KG1 (cell line): ENCODE data around the gene GM2A.
"Not testable (repeated sequence)": the region's sequence is repeated elsewhere in the genome, so short reads cannot be mapped to it uniquely, and the experiment has no call there.

Experiments used
- DNase-seq: peaks from one replicate; lab custom pipeline; 2025; lab: John Stamatoyannopoulos, UW

Gene GM2A

DNA sequence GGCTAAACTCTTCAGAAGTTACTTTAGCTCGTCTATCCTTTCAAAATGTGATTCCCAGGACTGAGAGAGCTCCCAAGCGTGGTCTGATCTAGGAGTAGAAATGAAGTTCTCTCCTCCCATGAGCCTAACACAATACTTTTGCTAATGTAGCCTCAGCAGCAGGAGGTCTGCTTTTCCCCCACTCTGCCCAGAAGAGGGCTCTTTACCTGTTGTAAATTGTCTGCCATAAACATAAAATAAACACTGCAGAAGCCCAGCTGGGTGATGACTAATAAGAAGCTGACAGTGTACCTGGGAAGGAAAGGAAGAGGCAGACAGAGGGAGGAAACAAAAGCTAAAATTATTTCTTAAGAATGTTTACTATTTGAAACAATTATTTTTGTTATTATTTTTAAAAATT lies 35.2 kb downstream of the GM2A start:
- no peak for DNase-seq

DNA sequence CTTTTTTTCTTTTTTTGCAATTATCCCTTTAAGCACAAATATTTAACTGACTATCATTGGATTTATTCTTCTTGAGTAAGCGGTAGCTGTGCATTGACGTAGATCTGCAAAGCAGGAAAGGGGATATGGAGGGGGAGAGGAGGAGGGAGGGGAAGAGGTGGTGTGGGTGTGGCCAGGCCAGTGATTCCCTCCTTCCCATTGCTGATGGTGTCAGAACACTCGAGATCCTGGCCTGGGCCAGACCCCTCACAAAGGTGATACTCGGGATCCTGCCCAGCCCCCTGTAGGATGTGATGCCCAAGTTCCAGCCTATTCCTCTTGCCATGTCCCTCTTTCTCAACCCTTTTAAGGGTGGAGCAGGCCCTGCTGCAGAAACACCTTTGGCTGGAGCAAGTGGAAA lies 40.6 kb downstream of the GM2A start:
- no peak for DNase-seq

DNA sequence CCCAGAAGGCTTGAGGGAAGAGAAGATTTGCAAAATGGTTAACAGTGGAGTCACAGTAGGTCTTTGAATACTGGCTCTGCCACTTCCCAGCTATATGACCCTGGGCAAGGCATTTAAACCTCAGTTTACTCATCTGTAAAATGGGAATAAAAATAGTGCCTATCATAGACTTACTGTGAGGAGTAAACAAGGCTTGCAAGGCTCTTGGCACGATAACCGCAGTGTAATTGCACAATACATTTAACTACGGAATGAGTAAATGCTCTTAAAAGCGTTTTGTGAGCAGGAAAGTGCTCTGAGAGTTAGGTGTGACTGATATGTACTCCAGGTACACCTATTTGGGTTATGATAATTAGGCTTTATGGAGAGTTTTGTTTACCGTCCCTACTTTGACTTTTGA lies 42.2 kb downstream of the GM2A start:
- DNase-seq, result no peak

DNA sequence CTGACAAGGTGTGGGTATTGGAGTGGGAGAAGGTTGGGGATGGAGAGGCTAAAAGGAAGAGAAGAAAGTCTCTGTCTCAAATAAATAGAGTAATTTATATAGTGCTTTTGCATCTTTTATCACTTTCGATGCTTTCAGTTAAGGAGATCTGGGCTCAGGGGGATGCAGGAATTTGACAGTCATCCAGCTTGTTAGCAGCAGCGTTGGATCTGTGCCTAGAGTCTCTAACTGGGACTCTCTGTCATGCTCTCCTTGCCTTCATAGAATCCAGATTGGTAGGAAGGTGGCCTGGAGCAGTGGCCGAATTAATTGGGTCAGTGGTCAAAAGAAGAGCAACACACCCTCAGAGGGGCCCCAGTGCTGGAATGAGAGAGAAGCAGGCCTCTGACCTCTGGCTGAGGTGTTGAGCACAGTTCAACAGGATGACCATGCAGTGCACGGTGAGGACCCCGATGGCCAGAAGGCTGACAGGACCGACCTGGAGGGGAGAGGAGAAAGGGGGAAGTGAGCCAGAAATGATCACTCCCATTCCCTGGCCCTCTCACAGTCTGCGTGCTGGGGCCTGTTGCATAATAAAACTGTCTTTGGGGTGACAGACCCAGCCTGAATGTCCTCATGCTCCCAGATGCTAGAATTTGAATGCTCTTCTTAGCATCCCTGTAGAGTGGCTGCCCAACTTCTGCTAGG lies 42.9 kb downstream of the GM2A start:
- no peak for DNase-seq

DNA sequence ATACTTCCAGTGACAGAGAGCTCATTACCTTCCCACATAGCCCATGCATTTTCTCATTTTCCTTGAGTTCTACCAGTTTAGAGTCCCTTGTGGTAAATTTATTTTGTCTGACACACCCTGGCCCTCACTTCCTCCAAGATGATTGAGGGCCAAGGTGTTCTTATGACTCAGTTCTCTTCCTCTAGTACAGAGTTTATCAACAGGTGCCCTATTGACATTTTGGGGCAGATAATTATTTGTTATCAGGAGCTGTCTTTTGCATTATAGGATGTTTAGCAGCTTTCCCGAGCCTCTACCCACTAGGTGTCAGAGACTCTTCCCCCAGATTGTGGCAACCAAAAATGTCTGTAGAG lies 43.5 kb downstream of the GM2A start:
- no peak for DNase-seq

DNA sequence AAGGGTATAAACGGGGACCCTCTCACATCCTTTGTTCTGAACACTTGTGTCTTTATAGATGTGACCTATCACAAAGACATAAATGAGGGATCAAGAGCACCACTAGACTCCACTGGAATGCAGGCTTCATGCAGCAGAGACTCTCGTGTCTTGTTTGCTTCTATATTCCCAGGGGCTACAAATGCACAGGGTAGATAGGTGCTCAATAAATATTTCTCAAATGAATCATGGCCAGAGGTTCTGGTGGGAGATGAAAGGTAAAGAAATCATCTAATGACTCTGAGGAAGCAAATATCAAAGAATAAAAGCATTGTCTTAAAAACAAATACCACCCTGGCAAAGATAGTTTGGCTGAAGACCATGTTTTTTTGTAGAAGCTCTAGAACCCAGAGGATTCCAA lies 44.0 kb downstream of the GM2A start:
- no peak for DNase-seq

DNA sequence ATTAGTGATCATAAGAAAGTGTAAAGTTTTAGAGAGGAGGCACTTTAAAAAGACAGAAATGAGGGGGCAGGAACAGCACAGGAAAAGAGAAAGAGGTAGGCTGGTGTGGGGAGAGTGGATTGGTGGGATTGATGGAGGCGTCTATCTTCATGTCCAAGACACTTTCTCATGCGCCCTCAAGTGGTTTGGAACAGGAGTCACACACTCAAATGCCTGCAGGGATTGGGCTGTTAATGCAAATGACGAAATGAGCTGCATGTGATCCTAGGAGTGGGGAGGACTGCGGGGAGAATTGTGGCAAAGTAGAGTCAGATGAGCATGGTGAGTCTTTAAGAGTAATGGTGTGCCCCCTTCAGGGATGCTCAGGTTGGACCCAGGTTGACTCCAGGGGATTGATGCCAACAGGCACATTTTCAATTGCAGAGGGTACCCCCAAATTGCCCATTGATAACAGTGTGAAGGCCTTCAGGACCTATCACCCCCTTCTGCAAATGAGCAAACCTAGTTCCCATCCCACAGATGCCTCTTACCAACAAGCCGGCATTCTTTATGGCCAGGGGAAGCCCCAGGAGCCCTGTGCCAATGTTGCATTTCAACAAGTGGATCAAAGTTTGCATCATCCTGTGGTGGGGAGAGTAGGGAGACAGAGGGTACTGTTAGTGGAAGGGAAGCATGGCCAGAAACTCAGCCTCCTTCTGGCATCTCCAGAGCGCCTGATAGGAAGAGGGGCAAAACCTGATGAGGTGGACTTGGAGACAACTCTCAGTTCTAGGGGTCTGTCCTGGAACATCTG lies 45.3 kb downstream of the GM2A start:
- DNase-seq, result no peak

DNA sequence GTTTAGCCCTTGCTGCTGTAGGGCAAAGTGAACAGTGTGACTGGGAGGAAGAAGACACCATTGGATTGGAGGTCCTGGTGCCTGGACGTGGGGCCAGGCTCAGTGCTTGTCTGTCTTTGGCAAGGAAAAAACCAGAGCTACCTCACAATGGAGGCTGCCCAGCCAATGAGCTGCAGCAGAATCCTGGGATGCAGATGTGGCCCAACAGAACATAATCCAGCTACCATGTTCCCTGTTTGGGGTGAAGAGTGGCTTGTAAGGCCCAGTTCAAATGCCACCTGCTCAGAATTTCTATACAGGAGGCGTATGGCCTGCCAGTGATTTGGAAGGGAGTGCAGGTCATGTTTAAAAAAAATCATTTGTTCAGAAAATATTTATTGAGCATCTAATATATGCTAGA lies 50.7 kb downstream of the GM2A start, which contains the start of gene SLC36A3:
Gene SLC36A3 (minus strand): TSS at position 101 of the 400 bp plus-strand sequence. CDS start 412 bp downstream, outside the sequence.
- no peak for DNase-seq

DNA sequence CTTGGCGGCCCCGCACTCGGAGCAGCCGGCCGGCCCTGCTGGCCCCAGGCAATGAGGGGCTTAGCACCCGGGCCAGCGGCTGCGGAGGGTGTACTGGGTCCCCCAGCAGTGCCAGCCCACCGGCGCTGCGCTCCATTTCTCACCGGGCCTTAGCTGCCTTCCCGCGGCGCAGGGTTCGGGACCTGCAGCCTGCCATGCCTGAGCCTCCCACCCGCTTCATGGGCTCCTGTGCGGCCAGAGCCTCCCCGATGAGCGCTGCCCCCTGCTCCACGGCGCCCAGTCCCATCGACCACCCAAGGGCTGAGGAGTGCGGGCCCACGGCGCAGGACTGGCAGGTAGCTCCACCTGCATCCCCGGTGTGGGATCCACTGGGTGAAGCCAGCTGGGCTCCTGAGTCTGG lies 56.3 kb downstream of the GM2A start:
- DNase-seq, result not testable (repeated sequence)

DNA sequence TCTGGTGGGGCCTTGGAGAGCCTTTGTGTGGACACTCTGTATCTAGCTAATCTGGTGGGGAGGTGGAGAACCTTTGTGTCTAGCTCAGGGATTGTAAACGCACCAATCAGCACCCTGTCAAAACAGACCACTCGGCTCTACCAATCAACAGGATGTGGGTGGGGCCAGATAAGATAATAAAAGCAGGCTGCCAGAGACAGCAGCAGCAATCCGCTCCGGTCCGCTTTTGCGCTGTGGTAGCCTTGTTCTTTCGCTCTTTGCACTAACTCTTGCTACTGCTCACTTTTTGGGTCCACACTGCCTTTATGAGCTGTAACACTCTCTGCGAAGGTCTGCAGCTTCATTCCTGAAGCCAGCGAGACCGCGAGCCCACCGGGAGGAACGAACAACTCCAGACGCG lies 56.8 kb downstream of the GM2A start:
- DNase-seq, result not testable (repeated sequence)

DNA sequence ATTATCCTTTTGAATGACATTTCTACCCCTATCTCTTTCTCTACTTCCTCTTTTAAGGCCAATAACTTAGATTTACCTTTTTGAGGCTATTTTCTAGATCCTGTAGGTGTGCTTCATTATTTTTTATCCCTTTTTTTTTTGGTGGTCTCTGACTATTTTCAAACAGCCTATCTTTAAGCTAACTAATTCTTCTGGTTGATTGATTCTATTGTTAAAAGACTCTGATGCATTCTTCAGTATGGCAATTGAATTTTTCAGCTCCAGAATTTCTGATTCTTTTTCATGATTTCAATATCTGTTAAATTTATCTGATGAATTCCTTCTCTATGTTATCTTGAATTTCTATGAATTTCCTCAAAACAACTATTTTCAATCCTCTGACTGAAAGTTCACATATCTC lies 57.9 kb downstream of the GM2A start:
- DNase-seq, result no peak

DNA sequence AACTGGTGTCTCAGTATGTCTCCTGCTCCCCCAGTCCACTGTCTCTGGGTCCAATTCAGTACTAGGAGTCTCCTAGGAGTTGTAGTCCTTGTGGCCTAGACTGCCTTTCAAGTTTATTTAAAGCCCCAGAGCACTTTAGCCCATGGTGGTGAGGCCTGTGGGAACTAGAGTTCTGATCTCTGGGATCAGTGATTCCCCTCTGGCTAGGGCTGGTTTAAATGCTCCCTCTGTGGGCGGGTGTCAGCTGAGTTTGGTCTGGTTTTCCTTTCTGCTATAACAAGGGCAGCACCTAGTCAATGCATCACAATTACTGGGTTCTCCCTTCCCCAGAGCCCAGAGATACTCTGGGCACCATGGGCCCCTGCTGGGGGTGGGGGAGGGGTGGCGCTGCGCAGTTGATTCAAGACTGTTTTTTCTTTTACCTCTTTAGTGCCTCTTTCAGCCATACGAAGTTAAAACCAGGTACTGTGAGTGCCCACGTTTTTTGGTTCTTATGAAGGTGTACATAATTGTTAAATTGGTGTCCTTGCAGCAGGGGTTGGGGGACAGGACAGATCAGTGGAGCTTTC lies 59.9 kb downstream of the GM2A start:
- DNase-seq, result no peak

DNA sequence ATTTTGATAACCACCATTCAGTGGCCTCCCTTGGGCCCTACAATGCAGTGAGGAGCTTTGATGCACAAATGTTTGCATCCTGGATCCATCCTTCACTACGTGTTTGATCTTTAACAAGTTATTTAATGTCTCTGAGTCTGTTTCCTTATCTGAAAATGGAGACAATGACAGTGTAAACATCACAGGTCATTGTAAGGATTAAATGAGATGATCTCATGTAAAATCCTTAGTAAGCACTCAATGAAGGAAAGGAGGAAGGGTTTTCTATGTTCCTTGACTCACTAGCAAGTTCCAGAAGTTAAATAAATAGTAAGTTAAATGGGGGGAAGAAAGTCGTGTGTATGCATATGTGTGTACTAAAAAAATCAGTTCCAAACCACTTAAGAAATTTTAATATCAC lies 60.4 kb downstream of the GM2A start:
- DNase-seq, result no peak

DNA sequence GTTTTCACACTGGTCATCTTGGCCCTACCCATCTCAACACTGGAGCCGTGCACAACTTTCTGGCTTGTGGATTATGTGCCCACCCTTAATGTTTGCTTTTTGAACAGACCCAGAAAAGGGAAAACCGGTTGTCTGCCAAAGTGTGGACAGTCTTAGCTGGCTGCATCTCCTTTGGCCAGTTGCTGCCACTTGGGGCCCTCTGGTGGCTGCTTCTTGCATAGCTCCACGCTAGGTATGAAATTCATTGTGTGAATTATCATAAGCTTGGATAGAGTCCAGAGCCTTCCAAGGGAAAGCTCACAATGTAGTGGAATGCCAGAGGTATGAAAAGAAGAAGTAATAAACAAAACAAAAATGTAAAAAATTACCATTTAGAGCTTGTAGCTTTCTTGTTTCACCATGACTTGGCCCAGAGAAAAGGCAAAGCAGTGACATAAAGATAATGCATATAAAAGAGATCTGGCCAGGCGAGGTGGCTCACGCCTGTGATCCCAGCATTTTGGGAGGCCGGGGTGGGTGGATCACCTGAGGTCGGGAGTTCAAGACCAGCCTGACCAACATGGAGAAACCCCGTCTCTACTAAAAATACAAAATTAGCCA lies 63.1 kb downstream of the GM2A start:
- no peak for DNase-seq

DNA sequence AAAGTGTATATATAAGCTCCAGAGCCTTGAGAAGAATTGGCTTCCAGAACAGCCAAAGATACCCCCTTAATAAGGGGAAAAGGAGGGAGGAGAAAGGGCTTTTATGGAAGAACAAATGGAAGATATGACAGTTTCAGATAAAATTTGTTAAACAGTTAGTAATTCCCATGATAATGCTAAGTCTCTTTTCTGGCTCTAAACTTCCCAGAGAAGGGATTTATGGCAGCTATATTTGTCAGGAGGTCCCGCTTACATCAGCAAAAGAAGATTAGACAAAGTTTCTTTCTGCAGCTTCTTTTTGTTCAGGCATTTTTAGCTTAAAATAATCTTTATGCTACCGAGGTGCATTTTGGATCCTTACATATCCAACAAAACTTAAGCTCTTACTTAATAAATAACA lies 64.9 kb downstream of the GM2A start:
- no peak for DNase-seq

DNA sequence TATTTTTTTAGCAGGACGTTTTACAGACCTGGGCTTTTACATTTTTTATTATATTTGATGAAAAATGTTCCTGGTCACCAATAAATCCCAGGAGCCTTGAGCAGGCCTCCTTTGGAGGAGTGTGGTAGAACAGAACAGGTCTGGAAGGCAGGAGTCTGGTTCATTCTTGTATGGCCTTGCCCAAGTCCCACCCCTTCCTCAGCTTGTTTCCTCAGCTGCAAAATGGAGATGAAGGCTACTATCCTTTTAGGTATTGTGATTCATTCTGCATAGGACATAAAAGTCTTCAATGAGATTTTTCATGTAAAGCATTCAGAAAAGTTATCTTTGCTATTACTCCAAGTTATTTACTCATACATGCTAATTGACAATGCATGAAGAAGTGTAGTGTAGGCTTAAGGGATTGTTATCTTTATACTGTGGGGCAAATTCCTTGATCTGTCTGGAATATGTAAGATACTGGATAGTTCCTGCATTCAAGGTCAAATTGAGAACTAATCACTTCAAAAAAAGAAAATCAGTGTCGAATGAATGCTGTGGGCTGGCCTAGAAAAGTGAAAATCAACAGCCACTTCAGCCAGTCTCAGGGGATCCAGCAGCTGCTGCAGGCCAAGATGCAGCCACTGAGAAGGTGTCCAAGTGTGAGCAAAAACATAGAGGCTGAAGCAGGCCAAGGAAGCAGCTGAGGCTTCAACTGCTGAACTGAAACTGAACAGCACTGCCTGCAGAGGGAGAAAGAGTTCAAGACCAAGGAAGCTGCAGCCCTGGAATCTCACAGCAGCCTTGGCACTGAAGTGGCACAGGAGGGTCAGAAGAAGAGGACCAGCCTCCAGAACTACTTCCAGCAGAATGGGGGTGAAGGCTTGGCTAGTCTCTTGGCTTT lies 66.1 kb downstream of the GM2A start:
- DNase-seq, result no peak
